Effector CD4-positive, alpha-beta T cell (primary cell): Measurements from ENCODE around the gene KDM2A.

Source experiments
- DNase-seq: peaks from one replicate; pipeline ENCODE4 v3.0.0-alpha.2; 2020

Gene KDM2A

DNA sequence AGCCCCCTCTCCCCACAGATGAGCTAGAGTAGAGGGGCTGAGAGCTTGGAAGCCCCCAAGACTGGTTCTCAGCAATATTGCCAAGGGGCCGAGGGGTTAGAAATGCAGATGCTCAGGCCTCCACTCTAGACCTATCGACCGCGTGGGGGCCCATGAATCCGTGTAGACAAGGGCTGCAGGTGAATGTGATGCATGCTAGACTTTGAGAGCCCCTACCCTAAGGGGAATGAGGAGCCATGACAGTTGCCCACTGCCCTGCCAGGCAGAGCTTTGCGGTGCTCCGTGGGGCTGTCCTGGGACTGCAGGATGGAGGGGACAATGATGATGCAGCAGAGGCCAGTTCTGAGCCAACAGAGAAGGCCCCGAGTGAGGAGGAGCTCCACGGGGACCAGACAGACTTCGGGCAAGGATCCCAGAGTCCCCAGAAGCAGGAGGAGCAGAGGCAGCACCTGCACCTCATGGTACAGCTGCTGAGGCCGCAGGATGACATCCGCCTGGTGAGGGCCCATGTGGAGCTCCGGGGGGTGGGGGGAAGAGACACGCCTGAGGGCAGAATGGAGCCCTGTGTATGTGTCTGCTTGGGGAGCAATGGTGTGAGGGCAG, 185.5 kb downstream of the KDM2A start:
- no peak for DNase-seq

DNA sequence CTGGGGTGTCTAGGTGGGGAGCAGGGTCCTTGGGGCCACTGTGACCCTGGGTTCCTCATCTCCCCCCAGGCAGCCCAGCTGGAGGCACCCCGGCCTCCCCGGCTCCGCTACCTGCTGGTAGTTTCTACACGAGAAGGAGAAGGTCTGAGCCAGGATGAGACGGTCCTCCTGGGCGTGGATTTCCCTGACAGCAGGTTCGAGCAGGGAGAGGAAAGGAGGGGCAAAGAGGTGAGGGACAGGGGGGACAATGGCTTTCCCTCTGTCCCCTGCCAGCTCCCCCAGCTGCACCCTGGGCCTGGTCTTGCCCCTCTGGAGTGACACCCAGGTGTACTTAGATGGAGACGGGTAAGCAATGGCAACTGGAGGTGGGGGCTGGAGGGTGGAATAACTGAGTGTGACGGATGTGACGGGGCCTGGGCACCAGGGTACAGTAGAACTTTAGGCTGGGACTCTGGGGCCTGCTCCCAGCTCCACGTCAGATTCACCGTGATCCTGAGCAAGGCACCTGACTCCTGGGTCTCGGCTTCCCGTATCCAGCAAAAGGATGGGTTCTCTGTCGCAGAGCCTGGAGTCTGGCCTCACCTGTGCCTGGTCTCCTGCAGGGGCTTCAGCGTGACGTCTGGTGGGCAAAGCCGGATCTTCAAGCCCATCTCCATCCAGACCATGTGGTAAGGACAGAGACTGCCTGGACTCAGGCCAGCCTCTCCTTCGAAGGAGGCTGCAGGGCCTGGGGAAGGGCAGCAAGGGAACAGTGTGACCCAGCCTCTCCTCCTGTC, 187.9 kb downstream of the KDM2A start:
- no peak for DNase-seq

DNA sequence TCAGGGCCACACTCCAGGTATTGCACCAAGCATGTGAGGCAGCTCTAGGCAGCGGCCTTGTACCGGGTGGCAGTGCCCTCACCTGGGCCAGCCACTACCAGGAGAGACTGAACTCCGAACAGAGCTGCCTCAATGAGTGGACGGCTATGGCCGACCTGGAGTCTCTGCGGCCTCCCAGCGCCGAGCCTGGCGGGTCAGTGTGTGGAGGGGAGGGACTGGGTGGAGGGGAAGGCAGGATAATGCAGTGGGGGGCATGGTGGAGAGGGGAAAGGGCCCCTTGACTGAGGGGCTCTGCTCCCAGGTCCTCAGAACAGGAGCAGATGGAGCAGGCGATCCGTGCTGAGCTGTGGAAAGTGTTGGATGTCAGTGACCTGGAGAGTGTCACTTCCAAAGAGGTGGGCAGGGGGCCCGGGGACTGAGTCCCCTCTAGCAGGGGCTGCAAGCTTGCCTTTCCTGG, 188.5 kb downstream of the KDM2A start:
- DNase-seq, result no peak
